Skin of body (tissue), 2 donors: ENCODE measurements around the gene NBPF9. TPM values are rescaled to one million over a fixed set of nuclear protein-coding genes. Genes with fewer than 3 reads are reported as not detected.
"Not testable (repeated sequence)": the region's sequence is repeated elsewhere in the genome, so short reads cannot be mapped to it uniquely, and the experiment has no call there.

Experiments
- DNase-seq: peaks from one replicate; lab custom pipeline; 2025; lab: John Stamatoyannopoulos, UW
- total RNA-seq: library from RNA; depleted of rRNA; stranded (reverse); fragments of >200 nt; gene quantifications from one replicate; pipeline ENCODE4 v1.2.3, GENCODE V29; 2014

The NBPF9 gene
- total RNA-seq, 1 donor from 2014 or later: 21.3 TPM

DNA sequence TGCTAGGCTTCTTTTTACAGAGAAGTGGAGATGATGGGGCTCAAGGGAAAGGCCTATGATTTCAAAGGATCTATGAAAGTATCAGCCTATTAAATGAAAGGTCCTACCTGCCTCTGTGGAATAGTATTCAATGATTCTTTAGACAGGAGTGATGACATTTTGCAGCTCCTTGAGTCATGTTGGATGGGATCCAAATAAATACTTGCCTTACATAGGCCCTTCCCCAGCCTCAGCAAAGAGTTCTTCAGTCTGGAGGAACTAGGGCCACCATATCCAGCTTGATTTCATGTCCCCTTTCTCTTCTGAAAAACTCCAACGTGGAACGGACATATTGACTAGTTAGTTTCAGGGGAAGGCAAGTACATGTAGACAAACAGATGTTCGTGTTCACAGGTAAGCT is 87.8 kb downstream of the NBPF9 start:
- DNase-seq: not testable (repeated sequence)

DNA sequence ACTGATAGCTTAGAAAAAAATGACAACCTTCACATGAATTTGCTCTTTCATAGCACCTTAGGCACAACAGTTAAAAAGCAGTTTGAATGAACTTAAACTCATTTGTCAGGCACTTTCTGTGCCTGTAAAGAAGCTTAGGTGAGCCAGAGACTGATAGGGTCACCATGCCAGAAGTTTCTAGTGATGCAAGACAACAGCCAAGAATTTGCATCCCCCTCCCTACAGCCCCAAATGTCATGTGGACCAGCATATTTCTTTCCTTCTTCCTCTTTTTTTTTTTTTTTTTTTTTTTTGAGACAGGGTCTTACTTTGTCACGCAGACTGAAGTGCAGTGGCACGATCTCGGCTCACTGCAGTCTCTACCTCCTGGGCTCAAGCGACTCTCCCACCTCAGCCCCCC is 89.8 kb downstream of the NBPF9 start:
- not testable (repeated sequence) for DNase-seq

DNA sequence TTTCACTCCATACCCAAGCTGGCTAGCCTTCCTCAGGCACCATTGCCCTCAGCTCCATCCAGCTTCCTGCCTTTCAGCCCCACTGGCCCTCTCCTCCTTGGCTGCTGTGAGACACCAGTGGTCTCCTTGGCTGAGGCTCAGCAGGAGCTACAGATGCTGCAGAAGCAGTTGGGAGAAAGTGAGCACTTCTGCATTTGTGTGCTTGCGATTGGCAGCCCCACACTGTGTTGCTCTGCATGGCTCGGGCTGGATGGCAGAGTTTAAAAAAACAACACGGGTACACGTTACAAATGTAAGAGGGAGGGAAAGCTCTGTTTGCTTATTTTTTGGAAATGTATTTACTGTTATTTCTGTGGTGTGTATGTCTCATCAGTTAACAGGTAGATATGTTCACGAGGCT is 90.8 kb downstream of the NBPF9 start:
- DNase-seq: not testable (repeated sequence)

DNA sequence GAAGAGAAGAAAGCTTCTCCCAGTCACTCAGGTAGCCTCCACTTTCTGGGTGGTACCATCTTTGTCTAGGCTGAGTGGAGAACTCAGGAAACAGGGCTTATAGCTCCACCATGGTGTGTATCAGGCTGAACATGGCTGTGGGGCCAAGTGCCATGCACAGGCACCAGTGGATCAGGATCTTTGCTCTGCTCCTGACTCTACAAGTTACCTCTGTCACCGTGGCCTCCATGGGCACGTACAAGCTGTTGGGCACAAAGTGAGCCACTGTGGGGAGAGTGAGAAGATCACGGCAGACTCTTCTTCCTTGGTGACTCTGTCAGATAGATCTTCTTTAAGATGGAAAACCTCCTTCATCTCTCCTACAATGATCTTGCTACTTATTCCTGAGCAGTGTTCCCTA is 93.6 kb downstream of the NBPF9 start:
- not testable (repeated sequence) for DNase-seq

DNA sequence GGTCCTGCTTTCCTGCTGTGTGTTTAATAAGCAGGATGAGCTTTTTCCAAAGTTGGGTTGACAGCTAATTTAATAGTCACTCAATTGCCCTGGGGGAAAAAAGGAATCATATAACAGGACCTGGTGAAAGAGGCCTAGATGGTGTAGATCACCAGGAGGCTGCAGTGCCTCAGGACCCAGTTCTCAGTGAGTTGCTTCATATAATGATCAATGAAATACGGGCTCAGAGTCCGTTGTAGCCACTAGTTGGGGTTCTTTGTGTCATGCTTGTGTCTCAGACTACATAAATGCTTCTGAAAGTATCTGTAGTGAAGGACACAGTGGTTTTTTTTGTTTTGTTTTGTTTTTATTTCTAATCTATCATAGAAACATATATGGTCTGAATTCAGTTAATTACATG is 94.6 kb downstream of the NBPF9 start:
- not testable (repeated sequence) for DNase-seq

DNA sequence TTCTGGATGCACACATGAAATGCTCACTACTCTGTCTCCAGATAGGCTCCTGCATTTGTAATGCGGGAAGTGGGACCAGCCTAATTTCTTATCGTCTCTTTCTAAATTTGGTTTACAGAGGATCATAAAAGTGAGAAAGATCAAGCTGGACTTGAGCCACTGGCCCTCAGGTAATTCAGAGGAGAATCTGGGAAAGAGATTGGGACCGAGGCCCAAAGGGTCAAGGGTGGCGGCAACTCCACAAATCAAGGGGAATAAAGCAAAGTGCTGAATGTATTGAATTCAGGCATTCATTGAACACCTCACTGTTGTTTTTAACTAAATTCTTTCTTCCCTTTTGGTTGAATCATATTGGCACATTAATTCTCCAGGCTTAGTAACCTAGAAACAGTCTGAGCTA is 95.0 kb downstream of the NBPF9 start:
- DNase-seq: not testable (repeated sequence)
